Kidney (tissue), 14 donors: ENCODE measurements around the gene CAMKMT. TPM values are rescaled to one million over a fixed set of nuclear protein-coding genes. Genes with fewer than 3 reads are reported as not detected.
A peak's percentile ranks its signal among the peaks of the same experiment; 100 is the strongest.

ENCODE experiments used
- DNase-seq, 5 donors: peaks; one replicate each; pipeline ENCODE4 v3.0.0-alpha.2; 2013 to 2020
- FAIRE-seq: peaks from 2 replicates; lab custom pipeline; 2012; peaks lifted over from hg19 to GRCh38; lab: Jason Lieb, UNC
- H3K27ac ChIP-seq, 2 donors: one replicate each; pipeline ENCODE4 v1.7.0; 2013; ENCODE audit warnings: low read depth in 2 of 2, low read length in 2 of 2, inconsistent platforms in 1 of 2
- H3K27me3 ChIP-seq: one replicate; pipeline ENCODE4 v1.7.1; 2013; ENCODE audit warnings: low read length, inconsistent platforms; ENCODE audit not compliant: control insufficient read depth, insufficient read depth
- H3K36me3 ChIP-seq, 3 donors: one replicate each; pipeline versions ENCODE4 v1.7.0 to v1.7.1; 2013; ENCODE audit warnings: low read length in 3 of 3, control low read depth in 1 of 3, inconsistent platforms in 1 of 3; ENCODE audit not compliant: insufficient read depth in 3 of 3, control insufficient read depth in 2 of 3
- H3K4me1 ChIP-seq, 3 donors: one replicate each; pipeline versions ENCODE4 v1.7.0 to v1.7.1; 2013; ENCODE audit warnings: low read length in 3 of 3, inconsistent platforms in 1 of 3, low read depth in 1 of 3; ENCODE audit not compliant: control insufficient read depth in 2 of 3, insufficient read depth in 2 of 3
- H3K4me3 ChIP-seq, 3 donors: one replicate each; pipeline versions ENCODE4 v1.7.0 to v1.8.1; 2013; ENCODE audit warnings: low read length in 3 of 3, control low read depth in 1 of 3, inconsistent platforms in 1 of 3
- H3K9ac ChIP-seq, 3 donors: one replicate each; pipeline versions ENCODE4 v1.7.0 to v1.7.1; 2013; ENCODE audit warnings: low read length in 3 of 3, control low read depth in 1 of 3, inconsistent platforms in 1 of 3
- H3K9me3 ChIP-seq, 3 donors: one replicate each; pipeline versions ENCODE4 v1.7.0 to v1.7.1; 2013; ENCODE audit warnings: low read length in 3 of 3, control low read depth in 1 of 3, inconsistent platforms in 1 of 3; ENCODE audit not compliant: control insufficient read depth in 2 of 3, insufficient read depth in 1 of 3
- CTCF ChIP-seq: IDR thresholded peaks from 3 replicates; pipeline ENCODE4 v1.5.1; 2012; ENCODE audit warnings: mild to moderate bottlenecking, moderate library complexity, borderline replicate concordance; ENCODE audit not compliant: insufficient read depth; ENCODE audit errors: extremely low read depth
- intact Hi-C: fragments of 100-400 bp; cut with DNase I; formaldehyde crosslinking; loops from one replicate; pipeline ENCODE4 v1.11.1; 2022
- polyA plus RNA-seq: library from polyadenylated mRNA; stranded (reverse); fragments of 350-450 nt; fragmentation: Illumina TruSeq; extraction: RNeasy Lipid Tissue Mini Kit (QIAGEN cat#74804); gene quantifications from one replicate; pipeline ENCODE4 v1.2.3, GENCODE V29; 2014; ENCODE audit warnings: low read depth, low replicate concordance; ENCODE audit not compliant: insufficient read depth
- total RNA-seq: library from RNA; stranded (reverse); fragmentation: NEBNext Ultra II Directional; extraction: Animal tissue kit (Norgen Biotek cat#: 25700); gene quantifications from one replicate; pipeline ENCODE4 v1.2.1, GENCODE V29; 2021
- donor health status: control.
- donor health status: control.
- donor health status: control.
- donor health status: control.
- donor health status: control.
- donor health status: DM: yes; HTN: yes; CAD: no.
- donor health status: Normal renal cell carcinoma (clear cell type).

The CAMKMT gene
- total and polyA plus RNA-seq, 2 donors from 2014 or later: 9.9 to 14.5 TPM

DNA sequence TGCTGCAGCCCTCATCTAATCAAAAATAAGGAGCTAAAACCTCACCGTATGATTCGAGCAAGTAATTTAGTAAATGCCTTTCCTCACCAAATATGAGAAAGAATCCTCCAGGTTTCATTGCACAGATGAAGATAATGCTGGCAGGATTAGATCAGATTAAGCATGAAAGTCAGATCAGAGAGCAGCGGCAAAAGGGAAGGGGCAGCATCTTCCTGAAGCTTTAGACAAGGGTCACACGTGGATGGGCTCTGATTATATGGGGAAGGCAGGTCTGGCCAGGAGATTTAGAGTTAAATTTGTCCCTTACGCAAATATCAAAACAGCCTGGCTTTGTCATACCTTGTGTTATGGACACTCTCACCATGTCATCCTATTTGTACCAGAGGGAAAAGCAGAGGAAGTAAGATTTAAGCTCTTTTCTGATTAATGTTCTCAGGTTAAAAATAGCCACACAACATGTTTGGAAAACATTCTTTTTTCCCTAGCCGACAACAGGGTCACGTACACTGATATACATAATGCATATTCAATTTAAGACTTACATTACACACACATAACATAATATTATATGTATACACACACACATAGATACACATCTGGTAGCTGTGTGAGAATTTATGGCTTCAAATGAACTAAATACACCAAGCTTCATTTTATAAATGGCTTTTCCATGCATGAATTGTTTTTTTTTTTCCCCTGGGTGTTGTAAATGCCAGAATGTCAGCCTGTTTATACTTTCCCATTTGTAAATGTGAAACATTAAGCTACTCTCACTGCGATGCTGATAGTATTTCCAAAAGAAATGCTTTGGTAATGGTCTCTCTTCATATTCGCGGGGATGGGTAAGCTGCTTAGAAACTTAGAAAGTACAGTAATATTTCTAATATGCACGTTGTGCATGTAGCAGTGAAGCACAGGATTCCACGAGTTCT is 383.5 kb downstream of the CAMKMT start:
- Histone ChIP-seq H3K27ac (no peak overlapping the region), H3K4me1 (peaks cover 0 to 9% (median 3%) of the 10 kb centered on the region in 3 donors), H3K4me3 (no peak overlapping the region), H3K9ac (no peak overlapping the region), H3K27me3 (no peaks in the 10 kb centered on the region), H3K9me3 (no peaks in the 10 kb centered on the region), H3K36me3 (no peaks in the 10 kb centered on the region)
- intact Hi-C loops: no loop called here
- FAIRE-seq (no peak), DNase-seq (peak in 2 of 5 donors; percentile 38 to 54)
- no peak for TF ChIP-seq CTCF

GRCh38 chr2:44745922-44746766 is 384.4 kb downstream of the CAMKMT start:
- FAIRE-seq (no peak), DNase-seq (no peak)
- no peak overlapping the region for H3K4me3 ChIP-seq
- H3K4me1 ChIP-seq: peaks cover 0 to 9% (median 3%) of the 10 kb centered on the region in 3 donors
- H3K36me3 ChIP-seq: no peaks in the 10 kb centered on the region
- H3K27ac ChIP-seq: no peak overlapping the region
- intact Hi-C loops: no loop called here
- no peak for TF ChIP-seq CTCF
- no peaks in the 10 kb centered on the region for H3K27me3 ChIP-seq
- H3K9ac ChIP-seq: no peak overlapping the region
- no peaks in the 10 kb centered on the region for H3K9me3 ChIP-seq

GRCh38 chr2:44746856-44747615 is 385.3 kb downstream of the CAMKMT start:
- Histone ChIP-seq H3K27ac (no peak overlapping the region), H3K9me3 (no peaks in the 10 kb centered on the region), H3K27me3 (no peaks in the 10 kb centered on the region), H3K9ac (no peak overlapping the region), H3K4me1 (peaks cover 0 to 4% (median 3%) of the 10 kb centered on the region in 3 donors), H3K36me3 (no peaks in the 10 kb centered on the region), H3K4me3 (no peak overlapping the region)
- TF ChIP-seq CTCF: no peak
- no peak for FAIRE-seq
- peak in 1 of 5 donors; percentile 17 for DNase-seq
- intact Hi-C loops: no loop called here
